ENCODE data around the gene PXDN. TPM values are rescaled to one million over a fixed set of nuclear protein-coding genes. Genes with fewer than 3 reads are reported as not detected.
A peak's percentile ranks its signal among the peaks of the same experiment; 100 is the strongest.

PXDN gene
- total RNA-seq, 1 experiment from 2014 or later = 146 TPM

GRCh38 chr2:1599301-1600085 is 144.8 kb downstream of the PXDN start:
- DNase-seq (ENCODE audit: low spot score) (no peak), ATAC-seq (no peak)
- TF ChIP-seq MAX (CRISPR knock-in tag; IDR thresholded peaks at IDR 0.05) (no peak), IRF2 (CRISPR knock-in tag; IDR thresholded peaks at IDR 0.05; ENCODE audit: borderline replicate concordance, low read depth) (no peak), E2F4 (CRISPR knock-in tag; IDR thresholded peaks at IDR 0.05; ENCODE audit: borderline replicate concordance, low read depth) (no peak), SMAD3 (CRISPR knock-in tag; IDR thresholded peaks at IDR 0.05; ENCODE audit: borderline replicate concordance) (no peak)
- Mint-ChIP-seq H3K27ac (peak overlapping the region; percentile 32), H3K4me3 (no peak overlapping the region), H3K9me3 (no peaks in the 10 kb centered on the region), H3K36me3 (no peaks in the 10 kb centered on the region), H3K27me3 (ENCODE audit: low read depth) (no peaks in the 10 kb centered on the region), H3K4me1 (peaks cover 3% of the 10 kb centered on the region)
- ChIA-PET POLR2A (interaction anchor here (1.3 kb wide), 1 partner anchor 26 kb away, joined by 4 read pairs; no protein-coding TSS in a partner anchor), CTCF (interaction anchor here (1.0 to 1.1 kb wide), 2 partner anchors 9 to 46 kb away, joined by 3 to 4 read pairs; no protein-coding TSS in a partner anchor)

- Mint-ChIP-seq H3K27me3 (ENCODE audit: low read depth) (no peaks in the 10 kb centered on the region), H3K9me3 (no peaks in the 10 kb centered on the region), H3K4me1 (peaks cover 8% of the 10 kb centered on the region), H3K36me3 (no peaks in the 10 kb centered on the region), H3K27ac (peak overlapping the region; percentile 43; the same call in 1 of the 2 replicates), H3K4me3 (no peak overlapping the region)
- TF ChIP-seq MYBL2 (CRISPR knock-in tag; IDR thresholded peaks at IDR 0.05) (no peak), FOXP4 (CRISPR knock-in tag; IDR thresholded peaks at IDR 0.05) (no peak), ZNF532 (CRISPR knock-in tag; IDR thresholded peaks at IDR 0.05; ENCODE audit: borderline replicate concordance) (no peak), ZNF281 (CRISPR knock-in tag; IDR thresholded peaks at IDR 0.05) (no peak), ZNF423 (CRISPR knock-in tag; IDR thresholded peaks at IDR 0.05) (no peak), TEAD1 (CRISPR knock-in tag; IDR thresholded peaks at IDR 0.05) (no peak)
- ChIA-PET POLR2A (interaction anchor here (1.3 kb wide), 1 partner anchor 26 kb away, joined by 4 read pairs; no protein-coding TSS in a partner anchor), CTCF (interaction anchor here (0.7 to 1.1 kb wide), 3 partner anchors 8 to 47 kb away, joined by 3 to 4 read pairs (median 3); no protein-coding TSS in a partner anchor)
- ATAC-seq (no peak), DNase-seq (ENCODE audit: low spot score) (no peak)
Measured at GRCh38 chr2:1598800-1599199, 145.5 kb downstream of the PXDN start.
